PC-3 (cell line): ENCODE data around the gene GPR82. TPM values are rescaled to one million over a fixed set of nuclear protein-coding genes. Genes with fewer than 3 reads are reported as not detected.

Experiments
- ATAC-seq: fragments of 200-7000 bp; cut with Tn5 transposase; 2 replicates; pipeline ENCODE4 v1.9.1; 2020; ENCODE audit warnings: mild to moderate bottlenecking, moderate library complexity
- BruUV-seq: library from RNA; stranded (reverse); fragments of 400-500 nt; replicated peaks from 2 replicates; lab custom pipeline; 2021; lab: Mats Ljungman, UMichigan
- CTCF ChIA-PET: fragments of 300-600 bp; sonication (Branson Sonifier 250); formaldehyde crosslinking; loops from one replicate; lab custom pipeline; 2022; ENCODE audit warnings: antibody characterized with exemption; lab: Charles Lee
- POLR2A ChIA-PET: fragments of 300-600 bp; sonication (Branson Sonifier 250); formaldehyde crosslinking; loops from one replicate; lab custom pipeline; 2022; ENCODE audit warnings: antibody characterized with exemption; ENCODE audit not compliant: unreplicated experiment; lab: Charles Lee
- DNase-seq: peaks from one replicate; pipeline ENCODE4 v3.0.0-alpha.2; 2015
- H2AFZ ChIP-seq: fragments of 300-600 bp; sonication (generic); 2 replicates; pipeline ENCODE4 v1.6.0; 2016; ENCODE audit warnings: antibody characterized with exemption, low read length
- H3F3A ChIP-seq: fragments of 300-600 bp; sonication (generic); one replicate; pipeline ENCODE4 v1.6.0; 2017; ENCODE audit warnings: antibody characterized with exemption, low read length, control low read depth, mild to moderate bottlenecking; ENCODE audit not compliant: unreplicated experiment
- H3K27ac ChIP-seq: fragments of 300-600 bp; sonication (generic); 2 replicates; pipeline ENCODE4 v1.5.1; 2016; ENCODE audit warnings: mild to moderate bottlenecking, low read length
- H3K27me3 ChIP-seq: fragments of 300-600 bp; sonication (generic); 2 replicates; pipeline ENCODE4 v1.6.1; 2016; ENCODE audit warnings: low read length, mixed read lengths
- H3K36me3 ChIP-seq: fragments of 300-600 bp; sonication (generic); 2 replicates; pipeline ENCODE4 v1.6.1; 2016; ENCODE audit warnings: low read depth, mixed run types, low read length, mixed read lengths
- H3K4me1 ChIP-seq: fragments of 300-600 bp; sonication (generic); 2 replicates; pipeline ENCODE4 v1.5.1; 2016; ENCODE audit warnings: low read length; ENCODE audit not compliant: insufficient read depth
- H3K4me2 ChIP-seq: fragments of 300-600 bp; sonication (generic); 2 replicates; pipeline ENCODE4 v1.6.0; 2016; ENCODE audit warnings: low read length
- H3K4me3 ChIP-seq: fragments of 300-600 bp; sonication (generic); 2 replicates; pipeline ENCODE4 v1.5.1; 2016; ENCODE audit warnings: mild to moderate bottlenecking, low read length, mixed read lengths
- H3K79me2 ChIP-seq: fragments of 300-600 bp; sonication (generic); 2 replicates; pipeline ENCODE4 v1.6.1; 2017; ENCODE audit warnings: low read length, mixed read lengths
- H3K9ac ChIP-seq: fragments of 300-600 bp; sonication (generic); 2 replicates; pipeline ENCODE4 v1.6.0; 2016; ENCODE audit warnings: mild to moderate bottlenecking, low read length
- H3K9me2 ChIP-seq: fragments of 300-600 bp; sonication (generic); replicated peaks from 2 replicates; pipeline ENCODE4 v1.6.1; 2016; ENCODE audit warnings: mixed run types, low read length, mixed read lengths
- H3K9me3 ChIP-seq: fragments of 300-600 bp; sonication (generic); 2 replicates; pipeline ENCODE4 v1.6.1; 2016; ENCODE audit warnings: low read length, mixed read lengths
- H4K20me1 ChIP-seq: fragments of 300-600 bp; sonication (generic); 2 replicates; pipeline ENCODE4 v1.6.1; 2016; ENCODE audit warnings: low read length, mixed read lengths
- CTCF ChIP-seq: fragments of 300-600 bp; sonication (generic); conservative IDR thresholded peaks from 2 replicates; pipeline ENCODE4 v1.5.1; 2017; ENCODE audit warnings: antibody characterized with exemption, low read depth, mild to moderate bottlenecking, low read length
- EZH2 ChIP-seq: fragments of 300-600 bp; sonication (generic); IDR thresholded peaks from one replicate; pipeline ENCODE4 v1.6.1; 2017; ENCODE audit warnings: antibody characterized with exemption, mild to moderate bottlenecking, low read length; ENCODE audit not compliant: unreplicated experiment
- EZH2phosphoT487 ChIP-seq: fragments of 300-600 bp; sonication (generic); IDR thresholded peaks from 2 replicates; pipeline ENCODE4 v1.6.1; 2018; ENCODE audit warnings: mild to moderate bottlenecking, antibody characterized with exemption, low read length, borderline replicate concordance
- intact Hi-C: fragments of 100-400 bp; cut with micrococcal nuclease; formaldehyde crosslinking; loops from 2 replicates; pipeline ENCODE4 v1.9.0; 2023
- total RNA-seq: library from RNA; depleted of rRNA; stranded (reverse); fragments of >200 nt; gene quantifications from 2 replicates; pipeline ENCODE4 v1.2.3, GENCODE V29; 2014; rRNA removed

GPR82 gene
- total RNA-seq, 1 experiment from 2014 or later: not detected

- no peak overlapping the region for H3K4me3 ChIP-seq
- no peak overlapping the region for H3K9ac ChIP-seq
- H3K79me2 ChIP-seq: no peaks in the 10 kb centered on the region
- H3K36me3 ChIP-seq: no peaks in the 10 kb centered on the region
- peaks cover 38% of the 10 kb centered on the region for H3K4me1 ChIP-seq
- BruUV-seq: no TSS peak
- no peaks in the 10 kb centered on the region for H3F3A ChIP-seq
- H3K4me2 ChIP-seq: peak overlapping the region; percentile 59
- no peak overlapping the region for H2AFZ ChIP-seq
- intact Hi-C loops: loop anchor here (2.0 to 5.0 kb wide), 3 partner anchors 18 to 202 kb away; partner anchors contain the start of gene CASK
- no peaks in the 10 kb centered on the region for H3K9me2 ChIP-seq
- TF ChIP-seq CTCF (no peak), EZH2phosphoT487 (no peak), EZH2 (no peak)
- H3K27me3 ChIP-seq: no peaks in the 10 kb centered on the region
- DNase-seq (no peak), ATAC-seq (no peak)
- H3K27ac ChIP-seq: peak overlapping the region; percentile 64
- no peaks in the 10 kb centered on the region for H4K20me1 ChIP-seq
- no peaks in the 10 kb centered on the region for H3K9me3 ChIP-seq
- CTCF ChIA-PET: no interaction called here
- POLR2A ChIA-PET: interaction anchor here (0.7 kb wide), 1 partner anchor 269 kb away, joined by 3 read pairs; no protein-coding TSS in a partner anchor
These were observed 37.2 kb downstream of the GPR82 start for GRCh38 chrX:41761169-41761568.

- peak overlapping the region; percentile 59 for H3K4me2 ChIP-seq
- H3K9ac ChIP-seq: no peak overlapping the region
- intact Hi-C loops: loop anchor here (2.0 to 5.0 kb wide), 3 partner anchors 17 to 203 kb away; partner anchors contain the start of gene CASK
- peaks cover 38% of the 10 kb centered on the region for H3K4me1 ChIP-seq
- DNase-seq: peak; percentile 58
- no peaks in the 10 kb centered on the region for H3K36me3 ChIP-seq
- H3K9me3 ChIP-seq: no peaks in the 10 kb centered on the region
- no peaks in the 10 kb centered on the region for H4K20me1 ChIP-seq
- no peak overlapping the region for H3K4me3 ChIP-seq
- H3F3A ChIP-seq: no peaks in the 10 kb centered on the region
- ChIA-PET CTCF (interaction anchor here (0.7 kb wide), 1 partner anchor 358 kb away, joined by 4 read pairs; no protein-coding TSS in a partner anchor), POLR2A (interaction anchor here (0.6 to 0.7 kb wide), 2 partner anchors 20 to 270 kb away, joined by 3 read pairs; no protein-coding TSS in a partner anchor)
- no TSS peak for BruUV-seq
- no peaks in the 10 kb centered on the region for H3K27me3 ChIP-seq
- no peaks in the 10 kb centered on the region for H3K79me2 ChIP-seq
- peak overlapping the region; percentile 64 for H3K27ac ChIP-seq
- ATAC-seq: peak; percentile 87
- no peak for TF ChIP-seq EZH2phosphoT487
- no peak overlapping the region for H2AFZ ChIP-seq
- H3K9me2 ChIP-seq: no peaks in the 10 kb centered on the region
These were observed 37.7 kb downstream of the GPR82 start for GRCh38 chrX:41761702-41762101.

GRCh38 chrX:41779030-41779564, 55.1 kb downstream of the GPR82 start:
- Histone ChIP-seq H3K4me1 (peaks cover 15% of the 10 kb centered on the region), H3K27me3 (no peaks in the 10 kb centered on the region), H2AFZ (no peak overlapping the region), H3K79me2 (no peaks in the 10 kb centered on the region), H3K9me2 (no peaks in the 10 kb centered on the region), H3K4me2 (peak overlapping the region; percentile 56), H3K27ac (peak overlapping the region; percentile 91), H3K4me3 (no peak overlapping the region), H4K20me1 (no peaks in the 10 kb centered on the region), H3F3A (no peaks in the 10 kb centered on the region), H3K9ac (peak overlapping the region; percentile 47; the same call in 1 of the 2 replicates), H3K9me3 (no peaks in the 10 kb centered on the region), H3K36me3 (no peaks in the 10 kb centered on the region)
- DNase-seq: peak; percentile 88
- intact Hi-C loops: loop anchor here (1.0 to 5.0 kb wide), 3 partner anchors 18 to 217 kb away; no protein-coding TSS in a partner anchor
- TF ChIP-seq EZH2 (no peak), CTCF (no peak), EZH2phosphoT487 (no peak)
- ChIA-PET POLR2A (no interaction called here), CTCF (no interaction called here)
- peak; percentile 91 for ATAC-seq
- BruUV-seq: no TSS peak

Other genes with a start within 250 kb of the GPR82 start
- not detected in 2 replicates for gene GPR34, start 35.2 kb upstream of the GPR82 start, total RNA-seq
- gene CASK, start 199.4 kb downstream of the GPR82 start, total RNA-seq: 21.4 and 24.8 TPM in 2 replicates